GM18502 (cell line): ENCODE data around the gene CLOCK.

ENCODE experiments used
- ATAC-seq: cut with Tn5 transposase; IDR thresholded peaks from one replicate; pipeline ENCODE4 v1.9.1; 2021; ENCODE audit warnings: mild to moderate bottlenecking; ENCODE audit not compliant: unreplicated experiment, poor library complexity

CLOCK gene

DNA sequence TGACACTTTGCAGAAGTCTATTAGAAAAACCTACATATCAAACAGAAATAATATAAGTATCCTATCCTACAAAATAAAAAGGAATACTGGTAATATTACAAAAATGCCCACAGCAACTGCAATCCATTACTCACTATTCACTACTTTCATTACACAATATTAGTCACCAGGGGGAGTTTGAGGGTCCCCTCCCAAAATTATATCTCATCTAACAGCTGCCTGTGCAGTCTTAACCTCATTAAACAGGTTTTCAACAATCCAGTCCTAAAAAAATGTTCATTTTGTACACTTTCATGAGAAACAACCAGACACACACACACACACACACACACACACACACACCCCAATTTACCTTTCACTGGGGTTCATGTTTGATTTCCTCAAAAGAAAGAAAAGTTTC is 2.9 kb downstream of the CLOCK start:
- no peak for ATAC-seq

GRCh38 chr4:55540271-55540670 is 6.4 kb downstream of the CLOCK start:
- ATAC-seq = no peak

GRCh38 chr4:55539658-55540057 is 7.1 kb downstream of the CLOCK start:
- no peak for ATAC-seq

DNA sequence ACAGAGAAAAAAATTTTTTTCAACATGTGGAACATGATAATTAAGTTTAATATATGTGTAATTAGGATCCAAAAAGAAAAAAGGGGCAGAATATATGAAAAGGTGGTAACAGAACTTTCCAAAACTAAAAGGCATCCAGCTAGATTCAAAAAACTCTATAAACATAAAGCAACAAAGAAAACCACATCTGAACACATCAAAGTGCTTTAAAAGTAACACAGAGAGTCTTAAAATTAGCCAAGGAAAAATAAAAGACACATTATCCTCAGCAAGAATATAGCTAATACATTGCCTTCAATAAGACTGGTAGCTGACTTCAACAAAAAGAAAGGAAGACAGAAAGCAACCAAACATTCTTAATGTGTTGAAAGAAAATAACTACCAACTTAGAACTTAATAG is 8.2 kb downstream of the CLOCK start:
- ATAC-seq = no peak

GRCh38 chr4:55534306-55534705 is 12.4 kb downstream of the CLOCK start:
- no peak for ATAC-seq

DNA sequence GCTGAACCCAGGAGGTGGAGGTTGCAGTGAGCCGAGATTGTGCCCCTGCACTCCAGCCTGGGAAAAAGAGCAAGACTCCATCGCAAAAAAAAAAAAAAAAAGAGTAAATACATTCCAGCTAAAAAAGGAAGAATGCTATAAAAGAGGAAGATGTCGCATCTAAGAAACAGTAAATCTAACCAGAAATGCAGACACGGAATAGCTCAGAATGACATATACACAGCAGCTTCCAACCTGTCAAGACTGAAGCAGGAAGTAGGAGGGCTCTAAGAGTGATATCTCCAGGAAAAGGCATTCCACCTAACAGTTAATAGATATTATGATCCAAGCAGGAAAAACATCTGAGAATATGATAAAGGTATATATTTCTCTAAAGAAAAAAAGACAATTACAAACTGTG is 16.0 kb downstream of the CLOCK start:
- no peak for ATAC-seq

- ATAC-seq = no peak
Measured at GRCh38 chr4:55530167-55530566, 16.5 kb downstream of the CLOCK start.

GRCh38 chr4:55528491-55528890 is 18.2 kb downstream of the CLOCK start:
- no peak for ATAC-seq

GRCh38 chr4:55524844-55525571 is 21.7 kb downstream of the CLOCK start:
- ATAC-seq = no peak

GRCh38 chr4:55518442-55518841 is 28.3 kb downstream of the CLOCK start:
- ATAC-seq = no peak

DNA sequence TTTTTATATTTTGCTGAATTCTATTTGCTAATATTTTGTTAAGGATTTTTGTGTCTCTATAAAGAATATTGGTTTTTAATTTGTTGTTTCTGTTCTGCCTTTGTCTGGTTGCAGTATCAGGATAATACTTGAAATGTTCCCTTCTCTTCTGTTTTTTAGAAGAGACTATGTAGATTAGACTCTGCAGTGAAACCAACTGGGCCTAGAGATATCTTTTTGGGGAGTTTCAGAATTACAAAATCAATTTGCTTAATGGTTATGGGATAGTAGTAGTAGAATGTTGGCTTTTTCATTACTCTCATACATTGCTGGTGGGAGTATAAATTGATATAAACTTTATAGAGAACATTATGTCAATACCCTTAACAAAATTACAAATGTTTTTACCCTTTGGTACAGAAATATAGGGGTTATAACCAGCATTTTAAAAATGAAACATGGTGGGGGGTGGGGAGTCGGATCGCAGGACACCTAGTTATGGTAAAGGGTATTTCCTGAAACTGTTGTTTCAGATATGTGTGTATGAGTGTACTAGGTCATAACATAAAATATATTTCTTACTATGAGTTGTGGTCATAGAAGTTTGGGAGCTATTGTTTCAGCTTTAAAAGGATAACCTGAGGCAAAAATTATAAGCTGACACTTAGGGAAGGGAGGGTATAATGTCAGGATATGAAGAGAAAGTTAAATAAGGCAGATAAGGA is 29.0 kb downstream of the CLOCK start:
- peak; percentile 74 for ATAC-seq

DNA sequence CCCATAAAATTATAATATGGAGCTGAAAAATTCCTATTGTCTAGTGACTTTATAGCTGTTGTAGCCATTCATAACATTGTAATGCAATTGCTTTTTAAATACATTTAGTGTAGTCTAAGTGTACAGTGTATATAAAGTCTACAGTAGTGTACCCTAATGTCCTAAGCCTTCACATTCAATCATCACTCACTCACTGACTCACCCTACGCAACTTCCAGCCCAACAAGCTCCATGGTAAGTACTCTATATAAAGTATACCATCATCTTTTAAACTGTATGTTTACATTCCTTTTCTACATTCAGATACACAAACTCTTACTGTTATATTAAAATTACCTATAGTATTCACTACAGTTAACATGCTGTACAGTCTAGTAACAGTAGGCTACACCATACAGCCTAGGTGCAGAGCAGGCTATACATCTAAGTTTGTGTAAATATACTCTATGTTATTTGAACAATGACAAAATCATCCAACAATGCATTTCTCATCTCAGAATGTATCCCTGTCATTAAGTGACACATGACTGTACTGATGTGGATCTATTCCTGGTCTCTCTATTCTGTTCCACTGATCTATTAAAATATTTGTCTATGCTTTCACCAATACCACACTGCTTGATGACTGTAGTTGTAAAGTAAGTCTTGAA is 33.7 kb downstream of the CLOCK start:
- no peak for ATAC-seq

DNA sequence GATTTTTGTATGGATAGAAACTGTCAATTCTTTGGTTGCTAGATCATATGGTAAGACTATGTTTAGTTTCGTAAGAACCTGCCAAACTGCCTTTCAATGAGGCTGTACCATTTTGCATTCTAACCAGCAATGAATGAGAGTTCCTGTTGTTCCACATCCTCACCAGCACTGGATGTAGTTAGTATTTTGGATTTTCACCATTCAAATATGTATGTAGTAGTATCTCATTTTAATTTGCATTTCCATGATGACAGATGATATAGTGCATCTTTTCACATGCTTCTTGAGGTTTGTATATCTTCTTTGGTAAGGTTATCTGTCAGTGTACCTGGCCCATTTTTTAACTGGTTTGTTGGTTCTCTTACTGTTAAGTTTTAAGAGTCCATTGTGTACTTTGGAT is 34.6 kb downstream of the CLOCK start:
- no peak for ATAC-seq

GRCh38 chr4:55510685-55511084 is 36.0 kb downstream of the CLOCK start:
- peak; percentile 56 for ATAC-seq

- ATAC-seq = no peak
Measured at GRCh38 chr4:55509266-55509665, 37.4 kb downstream of the CLOCK start.

GRCh38 chr4:55507612-55508011 is 39.1 kb downstream of the CLOCK start:
- ATAC-seq = no peak

- no peak for ATAC-seq
Measured at GRCh38 chr4:55503169-55503568, 43.5 kb downstream of the CLOCK start.

DNA sequence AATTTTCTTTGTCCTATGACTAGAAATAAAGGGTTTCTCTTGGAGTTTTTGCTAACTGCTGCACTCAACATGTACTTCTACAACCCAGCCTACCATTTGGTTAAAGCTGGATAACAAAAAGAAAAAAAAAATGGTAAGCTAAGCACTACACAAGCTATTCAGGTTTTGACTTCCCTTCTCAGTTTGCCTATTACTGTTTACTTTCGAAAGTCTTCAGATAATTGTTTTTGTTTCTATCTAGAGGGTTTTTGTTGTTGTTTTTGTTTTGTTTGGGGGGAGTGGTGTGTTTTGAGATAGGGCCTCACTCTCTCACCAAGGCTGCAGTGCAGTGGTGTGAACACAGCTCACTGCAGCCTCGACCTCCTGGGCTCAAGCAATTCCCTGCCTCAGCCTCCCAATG is 46.6 kb downstream of the CLOCK start:
- peak; percentile 44 for ATAC-seq

GRCh38 chr4:55499495-55499894 is 47.2 kb downstream of the CLOCK start:
- ATAC-seq = no peak

DNA sequence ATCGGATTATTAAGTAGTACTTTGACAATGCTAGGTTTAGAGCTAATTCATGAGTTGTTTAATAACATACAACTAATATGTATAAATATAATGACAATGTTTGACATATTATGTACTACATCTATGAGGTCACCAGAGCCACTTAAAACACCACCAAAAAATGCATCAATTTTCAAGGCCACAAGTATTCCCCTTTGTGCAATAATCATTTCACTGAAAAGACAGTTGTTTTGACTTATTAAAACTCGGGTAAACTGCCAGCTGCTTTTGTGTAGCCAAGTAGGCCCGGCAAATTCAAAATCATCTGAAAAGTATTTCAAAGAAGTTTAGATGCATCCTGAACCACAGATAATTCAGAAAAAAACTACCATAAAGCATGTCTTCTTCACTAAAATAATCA is 48.7 kb downstream of the CLOCK start:
- ATAC-seq = no peak

DNA sequence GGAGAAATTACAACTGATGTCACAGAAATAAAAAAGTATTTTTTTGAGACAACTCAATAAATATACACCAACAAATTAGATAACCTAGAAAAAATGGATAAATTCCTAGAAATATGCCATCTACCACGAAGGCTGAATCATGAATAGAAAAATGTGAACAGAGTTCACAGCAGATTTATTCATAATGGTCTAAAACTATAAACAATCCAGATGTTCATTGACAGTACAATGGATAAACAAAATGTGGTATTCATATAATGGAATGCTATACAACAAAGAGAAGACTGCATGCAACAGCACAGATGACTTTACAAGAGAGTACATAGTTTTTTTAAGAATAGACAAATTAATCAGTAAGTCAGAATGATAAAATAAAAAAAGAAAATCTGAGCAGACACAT is 55.2 kb downstream of the CLOCK start:
- no peak for ATAC-seq

DNA sequence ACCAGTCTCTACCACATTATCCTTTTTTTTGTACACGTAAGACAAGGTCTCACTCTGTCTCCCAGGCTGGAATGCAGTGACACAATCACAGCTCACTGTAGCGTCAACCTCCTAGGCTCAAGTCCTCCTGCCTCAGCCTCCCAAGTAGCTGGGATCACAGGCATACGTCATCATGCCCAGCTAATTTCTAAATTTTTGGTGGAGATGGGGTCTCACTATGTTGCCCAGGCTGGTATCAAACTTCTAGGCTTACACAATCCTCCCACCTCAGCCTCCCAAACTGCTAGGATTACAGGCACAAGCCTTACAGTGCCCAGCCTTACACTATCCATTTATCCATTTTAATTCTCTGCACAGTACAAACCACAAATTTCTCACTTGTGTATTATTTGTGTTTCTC is 58.0 kb downstream of the CLOCK start:
- ATAC-seq = no peak
